MM.1S (cell line): ENCODE measurements around the gene PKDCC.

Experiments
- DNase-seq: peaks from one replicate; pipeline ENCODE4 v3.0.0-alpha.2; 2015
- H2AFZ ChIP-seq: fragments of 300-600 bp; sonication (generic); 2 replicates; pipeline ENCODE4 v1.6.0; 2016; ENCODE audit warnings: antibody characterized with exemption, low read length
- H3F3A ChIP-seq: fragments of 300-600 bp; sonication (generic); 2 replicates; pipeline ENCODE4 v1.6.1; 2016; ENCODE audit warnings: mild to moderate bottlenecking, antibody characterized with exemption, low read length, moderate library complexity, mixed read lengths; ENCODE audit not compliant: insufficient read depth
- H3K27ac ChIP-seq: fragments of 300-600 bp; sonication (generic); 2 replicates; pipeline ENCODE4 v1.5.1; 2016; ENCODE audit warnings: mild to moderate bottlenecking, low read length
- H3K27me3 ChIP-seq: fragments of 300-600 bp; sonication (generic); replicated peaks from 2 replicates; pipeline ENCODE4 v1.6.0; 2016; ENCODE audit warnings: low read length; ENCODE audit not compliant: insufficient read depth
- H3K36me3 ChIP-seq: fragments of 300-600 bp; sonication (generic); replicated peaks from 2 replicates; pipeline ENCODE4 v1.6.1; 2016; ENCODE audit warnings: mild to moderate bottlenecking, low read length, mixed read lengths; ENCODE audit not compliant: insufficient read depth
- H3K4me1 ChIP-seq: fragments of 300-600 bp; sonication (generic); 2 replicates; pipeline ENCODE4 v1.6.1; 2016; ENCODE audit warnings: low read length, mixed read lengths
- H3K4me2 ChIP-seq: fragments of 300-600 bp; sonication (generic); 2 replicates; pipeline ENCODE4 v1.6.0; 2016; ENCODE audit warnings: low read depth, low read length
- H3K4me3 ChIP-seq: fragments of 300-600 bp; sonication (generic); 2 replicates; pipeline ENCODE4 v1.5.1; 2016; ENCODE audit warnings: low read length, mixed read lengths
- H3K79me2 ChIP-seq: fragments of 300-600 bp; sonication (generic); 2 replicates; pipeline ENCODE4 v1.6.1; 2016; ENCODE audit warnings: mixed run types, low read length, mixed read lengths
- H3K9ac ChIP-seq: fragments of 300-600 bp; sonication (generic); 2 replicates; pipeline ENCODE4 v1.6.1; 2016; ENCODE audit warnings: low read length, mixed read lengths
- H3K9me2 ChIP-seq: fragments of 300-600 bp; sonication (generic); replicated peaks from 2 replicates; pipeline ENCODE4 v1.6.1; 2016; ENCODE audit warnings: mild to moderate bottlenecking, low read length, mixed read lengths; ENCODE audit not compliant: insufficient read depth
- H3K9me3 ChIP-seq: fragments of 300-600 bp; sonication (generic); replicated peaks from 2 replicates; pipeline ENCODE4 v1.6.1; 2016; ENCODE audit warnings: mild to moderate bottlenecking, low read length, mixed read lengths; ENCODE audit not compliant: insufficient read depth
- H4K20me1 ChIP-seq: fragments of 300-600 bp; sonication (generic); 2 replicates; pipeline ENCODE4 v1.6.1; 2016; ENCODE audit warnings: mild to moderate bottlenecking, low read length, moderate library complexity, mixed read lengths; ENCODE audit not compliant: insufficient read depth
- EZH2 ChIP-seq: fragments of 300-600 bp; sonication (generic); optimal IDR thresholded peaks from 2 replicates; pipeline ENCODE3; 2017; ENCODE audit warnings: low read depth, mild to moderate bottlenecking, antibody characterized with exemption, low read length, mixed read lengths
- EZH2phosphoT487 ChIP-seq: fragments of 300-600 bp; sonication (generic); IDR thresholded peaks from 2 replicates; pipeline ENCODE4 v1.6.1; 2018; ENCODE audit warnings: antibody characterized with exemption, low read length
- TF ChIP-seq, protein P1 (sequence below): fragments of 300-600 bp; sonication (generic); IDR thresholded peaks from 2 replicates; pipeline ENCODE4 v1.5.1; 2016; ENCODE audit warnings: antibody characterized with exemption, low read length, mixed read lengths

Gene PKDCC

DNA sequence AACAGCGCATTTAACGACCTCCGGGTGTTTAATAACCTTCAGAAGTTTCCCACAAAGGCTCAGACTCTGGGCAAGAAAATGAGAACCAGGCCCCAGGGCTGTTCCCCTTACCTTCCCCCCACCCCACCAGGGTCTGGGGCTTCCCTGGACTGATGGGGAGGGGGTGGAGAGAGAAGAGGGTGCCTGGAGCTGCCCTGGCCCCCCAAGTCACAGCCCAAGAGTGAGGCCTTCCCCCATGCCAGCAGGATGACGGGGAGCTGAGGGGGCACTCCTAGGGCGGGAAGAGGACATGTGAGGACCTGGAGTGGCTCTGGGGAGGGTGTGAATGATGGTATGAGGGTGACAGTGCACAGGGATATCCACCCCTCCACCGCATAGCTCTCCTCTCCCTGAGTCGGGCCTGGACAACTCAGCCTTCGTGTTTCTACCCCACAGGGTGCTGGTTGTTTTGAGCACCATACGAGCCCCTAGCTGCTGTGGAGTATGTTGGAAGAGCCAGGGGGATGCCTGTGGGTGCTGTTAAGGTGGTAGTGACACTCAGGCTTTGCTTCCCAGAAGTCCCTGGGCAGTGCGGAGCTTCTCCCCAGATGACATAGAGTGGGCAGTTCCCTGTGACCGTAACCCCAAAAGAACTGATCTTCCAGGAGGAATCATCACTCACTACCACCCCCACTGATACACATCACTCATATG, 3.9 kb downstream of the PKDCC start:
- DNase-seq, result no peak
- Histone ChIP-seq H3K9ac (no peak overlapping the region), H4K20me1 (no peaks in the 10 kb centered on the region)

GRCh38 chr2:42052702-42053481, 5.1 kb downstream of the PKDCC start:
- Histone ChIP-seq H3K9me3 (no peaks in the 10 kb centered on the region), H3K4me3 (no peak overlapping the region), H3K79me2 (no peaks in the 10 kb centered on the region), H3K36me3 (no peaks in the 10 kb centered on the region), H4K20me1 (no peaks in the 10 kb centered on the region), H3K4me2 (no peak overlapping the region), H3K9ac (no peak overlapping the region), H3K9me2 (no peaks in the 10 kb centered on the region), H3K27ac (no peak overlapping the region), H3K27me3 (no peaks in the 10 kb centered on the region), H2AFZ (no peak overlapping the region), H3F3A (no peaks in the 10 kb centered on the region), H3K4me1 (no peaks in the 10 kb centered on the region)
- TF ChIP-seq EZH2phosphoT487, result no peak
- no peak for TF ChIP-seq EZH2
- TF ChIP-seq, protein P1, sequence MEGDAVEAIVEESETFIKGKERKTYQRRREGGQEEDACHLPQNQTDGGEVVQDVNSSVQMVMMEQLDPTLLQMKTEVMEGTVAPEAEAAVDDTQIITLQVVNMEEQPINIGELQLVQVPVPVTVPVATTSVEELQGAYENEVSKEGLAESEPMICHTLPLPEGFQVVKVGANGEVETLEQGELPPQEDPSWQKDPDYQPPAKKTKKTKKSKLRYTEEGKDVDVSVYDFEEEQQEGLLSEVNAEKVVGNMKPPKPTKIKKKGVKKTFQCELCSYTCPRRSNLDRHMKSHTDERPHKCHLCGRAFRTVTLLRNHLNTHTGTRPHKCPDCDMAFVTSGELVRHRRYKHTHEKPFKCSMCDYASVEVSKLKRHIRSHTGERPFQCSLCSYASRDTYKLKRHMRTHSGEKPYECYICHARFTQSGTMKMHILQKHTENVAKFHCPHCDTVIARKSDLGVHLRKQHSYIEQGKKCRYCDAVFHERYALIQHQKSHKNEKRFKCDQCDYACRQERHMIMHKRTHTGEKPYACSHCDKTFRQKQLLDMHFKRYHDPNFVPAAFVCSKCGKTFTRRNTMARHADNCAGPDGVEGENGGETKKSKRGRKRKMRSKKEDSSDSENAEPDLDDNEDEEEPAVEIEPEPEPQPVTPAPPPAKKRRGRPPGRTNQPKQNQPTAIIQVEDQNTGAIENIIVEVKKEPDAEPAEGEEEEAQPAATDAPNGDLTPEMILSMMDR, result no peak
- no peak for DNase-seq

More for the DNA sequence above, 3.9 kb downstream of the PKDCC start:
- Histone ChIP-seq H3K9me2 (no peaks in the 10 kb centered on the region), H3K27ac (no peak overlapping the region), H3F3A (no peaks in the 10 kb centered on the region), H3K4me1 (no peaks in the 10 kb centered on the region), H2AFZ (no peak overlapping the region), H3K9me3 (no peaks in the 10 kb centered on the region), H3K4me2 (no peak overlapping the region), H3K79me2 (no peaks in the 10 kb centered on the region), H3K4me3 (no peak overlapping the region), H3K27me3 (0 out of 2 replicates have a peak, but pooled peaks cover 4% of the 10 kb centered on the region), H3K36me3 (no peaks in the 10 kb centered on the region)
- TF ChIP-seq EZH2phosphoT487, result no peak
- no peak for TF ChIP-seq EZH2
- TF ChIP-seq, protein P1, result no peak

DNA sequence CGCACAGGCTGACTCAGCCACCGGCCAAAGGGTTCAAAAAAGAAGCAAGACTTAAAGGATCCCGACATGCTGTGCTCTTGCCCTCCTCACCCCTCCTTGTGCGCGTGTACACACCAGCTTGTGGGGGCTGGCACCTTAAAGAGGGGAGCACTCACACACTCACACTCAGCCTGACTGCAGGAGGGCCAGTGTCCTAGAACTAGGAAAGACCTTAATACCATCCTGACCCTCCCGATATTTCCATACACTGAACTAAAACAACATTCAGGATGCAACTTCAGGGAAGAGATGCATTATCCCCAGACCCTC, 5.6 kb downstream of the PKDCC start:
- no peak for DNase-seq
- H4K20me1 ChIP-seq, result no peaks in the 10 kb centered on the region
- no peaks in the 10 kb centered on the region for H3K79me2 ChIP-seq
- no peaks in the 10 kb centered on the region for H3K9me2 ChIP-seq
- no peaks in the 10 kb centered on the region for H3K4me1 ChIP-seq
- no peaks in the 10 kb centered on the region for H3K9me3 ChIP-seq
- no peaks in the 10 kb centered on the region for H3K27me3 ChIP-seq
- no peak overlapping the region for H3K27ac ChIP-seq
- H3K4me3 ChIP-seq, result no peak overlapping the region
- H3K9ac ChIP-seq, result no peak overlapping the region
- no peaks in the 10 kb centered on the region for H3K36me3 ChIP-seq
- no peak overlapping the region for H2AFZ ChIP-seq
- H3F3A ChIP-seq, result no peaks in the 10 kb centered on the region
- TF ChIP-seq EZH2, result no peak
- no peak for TF ChIP-seq EZH2phosphoT487
- TF ChIP-seq, protein P1, result no peak
- H3K4me2 ChIP-seq, result no peak overlapping the region
